NT2/D1 (cell line): ENCODE data around the gene ADGRL3.
"Not testable (repeated sequence)": the region's sequence is repeated elsewhere in the genome, so short reads cannot be mapped to it uniquely, and the experiment has no call there.

Experiments
- DNase-seq: peaks from one replicate; pipeline ENCODE4 v3.0.0-alpha.2; 2011; ENCODE audit warnings: low read depth, low spot score
- H3K27me3 ChIP-seq: 2 replicates; pipeline ENCODE4 v1.6.0; 2011; ENCODE audit warnings: mild to moderate bottlenecking; ENCODE audit not compliant: insufficient read length, insufficient read depth
- H3K36me3 ChIP-seq: 2 replicates; pipeline ENCODE4 v1.6.1; 2011; ENCODE audit warnings: mild to moderate bottlenecking, low read length, mixed read lengths; ENCODE audit not compliant: insufficient read depth, insufficient read length
- H3K4me1 ChIP-seq: 2 replicates; pipeline ENCODE4 v1.5.1; 2011; ENCODE audit not compliant: insufficient read depth, insufficient read length
- H3K4me3 ChIP-seq: 2 replicates; pipeline ENCODE4 v1.5.1; 2011; ENCODE audit warnings: low read depth; ENCODE audit not compliant: insufficient read length
- H3K9ac ChIP-seq: 2 replicates; pipeline ENCODE4 v1.6.0; 2011; ENCODE audit warnings: low read depth; ENCODE audit not compliant: insufficient read length
- H3K9me3 ChIP-seq: 2 replicates; pipeline ENCODE4 v1.5.1; 2011; ENCODE audit warnings: mild to moderate bottlenecking, low read length; ENCODE audit not compliant: insufficient read depth
- SUZ12 ChIP-seq: IDR thresholded peaks from 2 replicates; pipeline ENCODE4 v1.6.1; 2011; ENCODE audit not compliant: insufficient read length, insufficient read depth; ENCODE audit errors: extremely low read depth
- YY1 ChIP-seq: IDR thresholded peaks from 2 replicates; pipeline ENCODE4 v1.6.1; 2011; ENCODE audit not compliant: insufficient read length, insufficient read depth
- ZNF274 ChIP-seq: IDR thresholded peaks from 2 replicates; pipeline ENCODE4 v1.6.1; 2011; ENCODE audit warnings: mild to moderate bottlenecking, low read depth, low read length

Gene ADGRL3

GRCh38 chr4:61493470-61493869, 293.3 kb downstream of the ADGRL3 start:
- no peak overlapping the region for H3K9ac ChIP-seq
- H3K27me3 ChIP-seq, result no peaks in the 10 kb centered on the region
- no peak for DNase-seq
- H3K4me3 ChIP-seq, result no peak overlapping the region
- no peak for TF ChIP-seq SUZ12
- TF ChIP-seq YY1, result no peak
- TF ChIP-seq ZNF274, result no peak
- no peaks in the 10 kb centered on the region for H3K36me3 ChIP-seq
- no peaks in the 10 kb centered on the region for H3K9me3 ChIP-seq
- no peaks in the 10 kb centered on the region for H3K4me1 ChIP-seq

- DNase-seq, result no peak
- Histone ChIP-seq H3K9ac (no peak overlapping the region), H3K4me3 (no peak overlapping the region), H3K9me3 (no peaks in the 10 kb centered on the region), H3K36me3 (no peaks in the 10 kb centered on the region), H3K4me1 (no peaks in the 10 kb centered on the region), H3K27me3 (no peaks in the 10 kb centered on the region)
- TF ChIP-seq SUZ12 (no peak), YY1 (no peak), ZNF274 (no peak)
Measured at GRCh38 chr4:61500883-61501282, 300.8 kb downstream of the ADGRL3 start.

- no peak for DNase-seq
- TF ChIP-seq YY1 (no peak), ZNF274 (no peak), SUZ12 (no peak)
- H3K4me1 ChIP-seq, result no peaks in the 10 kb centered on the region
- H3K4me3 ChIP-seq, result no peak overlapping the region
- H3K27me3 ChIP-seq, result no peaks in the 10 kb centered on the region
- no peaks in the 10 kb centered on the region for H3K9me3 ChIP-seq
- no peaks in the 10 kb centered on the region for H3K36me3 ChIP-seq
- H3K9ac ChIP-seq, result no peak overlapping the region
Measured at GRCh38 chr4:61501812-61502211, 301.7 kb downstream of the ADGRL3 start.

GRCh38 chr4:61505773-61506685, 305.9 kb downstream of the ADGRL3 start:
- Histone ChIP-seq H3K9me3 (no peaks in the 10 kb centered on the region), H3K4me3 (no peak overlapping the region), H3K9ac (no peak overlapping the region), H3K27me3 (no peaks in the 10 kb centered on the region), H3K36me3 (no peaks in the 10 kb centered on the region), H3K4me1 (no peaks in the 10 kb centered on the region)
- DNase-seq, result no peak
- no peak for TF ChIP-seq SUZ12
- no peak for TF ChIP-seq ZNF274

GRCh38 chr4:61507091-61507490, 307.0 kb downstream of the ADGRL3 start:
- no peaks in the 10 kb centered on the region for H3K9me3 ChIP-seq
- H3K4me1 ChIP-seq, result no peaks in the 10 kb centered on the region
- no peaks in the 10 kb centered on the region for H3K36me3 ChIP-seq
- no peak for DNase-seq
- no peaks in the 10 kb centered on the region for H3K27me3 ChIP-seq
- H3K9ac ChIP-seq, result no peak overlapping the region
- no peak overlapping the region for H3K4me3 ChIP-seq
- TF ChIP-seq YY1 (no peak), ZNF274 (no peak), SUZ12 (no peak)

- not testable (repeated sequence) for H3K36me3 ChIP-seq, H3K27me3 ChIP-seq, DNase-seq, H3K9me3 ChIP-seq, H3K9ac ChIP-seq, H3K4me3 ChIP-seq, H3K4me1 ChIP-seq
Measured at GRCh38 chr4:61509721-61510241, 309.7 kb downstream of the ADGRL3 start.

GRCh38 chr4:61511716-61512488, 311.8 kb downstream of the ADGRL3 start:
- no peaks in the 10 kb centered on the region for H3K27me3 ChIP-seq
- TF ChIP-seq SUZ12, result no peak
- TF ChIP-seq YY1, result no peak
- no peak for TF ChIP-seq ZNF274
- H3K9me3 ChIP-seq, result no peaks in the 10 kb centered on the region
- no peak overlapping the region for H3K4me3 ChIP-seq
- H3K36me3 ChIP-seq, result no peaks in the 10 kb centered on the region
- no peak overlapping the region for H3K9ac ChIP-seq
- DNase-seq, result no peak
- no peaks in the 10 kb centered on the region for H3K4me1 ChIP-seq
